ENCODE measurements around the gene ERGIC1. TPM values are rescaled to one million over a fixed set of nuclear protein-coding genes. Genes with fewer than 3 reads are reported as not detected.

Gene ERGIC1
- total RNA-seq, 1 donor from 2014 or later, result 105 TPM

GRCh38 chr5:172789687-172790495 is 44.2 kb upstream of the ERGIC1 start:
- peaks cover 4% of the 10 kb centered on the region for H3K4me1 Mint-ChIP-seq (ENCODE audit: unreplicated experiment)
- no peak for TF ChIP-seq CTCF (conservative IDR thresholded peaks at IDR 0.05)
- no peak for DNase-seq (ENCODE audit: extremely low spot score, unreplicated experiment)
- no peak overlapping the region for H3K4me3 Mint-ChIP-seq
- H3K36me3 Mint-ChIP-seq, result no peaks in the 10 kb centered on the region
- no peaks in the 10 kb centered on the region for H3K27me3 Mint-ChIP-seq
- no peak overlapping the region for H3K27ac Mint-ChIP-seq
- H3K9me3 Mint-ChIP-seq, result no peaks in the 10 kb centered on the region

GRCh38 chr5:172790496-172790889 is 43.6 kb upstream of the ERGIC1 start:
- H3K27ac Mint-ChIP-seq, result no peak overlapping the region
- no peak for TF ChIP-seq CTCF (conservative IDR thresholded peaks at IDR 0.05)
- no peak overlapping the region for H3K4me3 Mint-ChIP-seq
- H3K36me3 Mint-ChIP-seq, result no peaks in the 10 kb centered on the region
- no peak for DNase-seq (ENCODE audit: extremely low spot score, unreplicated experiment)
- H3K9me3 Mint-ChIP-seq, result no peaks in the 10 kb centered on the region
- H3K27me3 Mint-ChIP-seq, result no peaks in the 10 kb centered on the region
- H3K4me1 Mint-ChIP-seq (ENCODE audit: unreplicated experiment), result peaks cover 4% of the 10 kb centered on the region

- Mint-ChIP-seq H3K27ac (no peak overlapping the region), H3K27me3 (no peaks in the 10 kb centered on the region), H3K4me1 (ENCODE audit: unreplicated experiment) (peaks cover 4% of the 10 kb centered on the region)
Observed at GRCh38 chr5:172791286-172791685, 42.8 kb upstream of the ERGIC1 start.

GRCh38 chr5:172791726-172792445 is 42.2 kb upstream of the ERGIC1 start:
- no peaks in the 10 kb centered on the region for H3K27me3 Mint-ChIP-seq
- H3K4me3 Mint-ChIP-seq, result no peak overlapping the region
- no peaks in the 10 kb centered on the region for H3K9me3 Mint-ChIP-seq
- TF ChIP-seq CTCF (conservative IDR thresholded peaks at IDR 0.05), result no peak
- H3K27ac Mint-ChIP-seq, result no peak overlapping the region
- DNase-seq (ENCODE audit: extremely low spot score, unreplicated experiment), result no peak
- H3K36me3 Mint-ChIP-seq, result no peaks in the 10 kb centered on the region
- H3K4me1 Mint-ChIP-seq (ENCODE audit: unreplicated experiment), result peaks cover 4% of the 10 kb centered on the region

More at GRCh38 chr5:172791286-172791685, 42.8 kb upstream of the ERGIC1 start:
- Mint-ChIP-seq H3K9me3 (no peaks in the 10 kb centered on the region), H3K36me3 (no peaks in the 10 kb centered on the region), H3K4me3 (no peak overlapping the region)
- DNase-seq (ENCODE audit: extremely low spot score, unreplicated experiment), result no peak
- TF ChIP-seq CTCF (conservative IDR thresholded peaks at IDR 0.05), result no peak

- no peak overlapping the region for H3K27ac Mint-ChIP-seq
- H3K36me3 Mint-ChIP-seq, result no peaks in the 10 kb centered on the region
- no peak for TF ChIP-seq CTCF (conservative IDR thresholded peaks at IDR 0.05)
- H3K4me1 Mint-ChIP-seq (ENCODE audit: unreplicated experiment), result peaks cover 11% of the 10 kb centered on the region
- H3K9me3 Mint-ChIP-seq, result no peaks in the 10 kb centered on the region
- no peak for DNase-seq (ENCODE audit: extremely low spot score, unreplicated experiment)
- H3K27me3 Mint-ChIP-seq, result no peaks in the 10 kb centered on the region
- H3K4me3 Mint-ChIP-seq, result no peak overlapping the region
Observed at GRCh38 chr5:172792701-172793570, 41.1 kb upstream of the ERGIC1 start.
